HG03378 (cell line): ENCODE data around the gene CAPN12.

Source experiments
- ATAC-seq: cut with Tn5 transposase; IDR thresholded peaks from one replicate; pipeline ENCODE4 v1.9.1; 2021; ENCODE audit warnings: mild to moderate bottlenecking, moderate library complexity; ENCODE audit not compliant: unreplicated experiment

CAPN12 gene

DNA sequence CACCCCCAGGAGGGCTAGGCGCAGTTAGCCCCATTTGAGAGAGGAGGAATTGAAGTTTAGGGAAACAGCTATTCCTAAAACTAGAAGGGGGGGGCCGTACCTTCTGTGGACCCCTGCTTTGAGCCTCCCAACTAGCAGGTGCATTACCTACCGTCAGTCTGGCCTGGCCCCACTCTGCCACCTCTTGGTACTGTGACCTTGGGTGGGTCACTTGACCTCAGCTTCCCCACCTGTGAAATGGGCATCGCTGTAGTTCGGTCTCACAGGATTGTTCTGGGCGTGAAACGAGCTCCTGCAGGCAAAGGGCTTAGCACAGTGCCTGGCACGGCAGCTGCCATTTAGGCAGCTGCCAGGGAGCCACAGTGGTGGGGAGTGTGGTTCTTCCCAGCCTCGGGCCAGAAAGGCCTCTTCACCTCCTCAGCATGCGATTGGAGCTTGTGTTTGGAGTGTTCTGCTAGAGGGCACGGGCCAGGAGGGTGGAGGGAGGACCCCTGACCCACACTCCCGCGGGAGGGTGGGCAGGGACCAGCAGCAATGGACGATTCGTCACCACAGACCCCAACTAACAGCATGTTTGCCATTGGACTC is 32.0 kb downstream of the CAPN12 start:
- no peak for ATAC-seq

DNA sequence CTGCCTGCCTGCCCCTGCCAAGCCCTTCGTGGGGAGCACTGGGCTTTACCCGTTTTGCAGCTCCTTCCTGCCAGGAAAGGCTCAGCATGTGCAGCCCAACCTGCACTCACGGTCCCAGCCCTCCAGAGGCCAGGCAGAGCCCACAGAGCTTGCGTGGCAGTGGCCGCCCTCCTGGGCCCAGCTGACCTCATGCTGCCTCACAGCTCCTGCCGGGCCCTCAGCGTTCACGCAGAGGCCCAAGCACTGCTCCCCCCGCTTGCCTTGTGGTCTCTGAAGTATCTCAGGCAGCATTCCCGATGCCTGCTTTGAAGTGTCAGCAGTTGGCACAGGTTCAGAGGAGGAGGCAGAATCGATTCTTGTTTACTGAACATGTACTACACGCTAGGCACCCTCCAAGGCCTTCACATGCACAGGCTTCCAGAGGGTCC is 32.5 kb downstream of the CAPN12 start:
- ATAC-seq: no peak

DNA sequence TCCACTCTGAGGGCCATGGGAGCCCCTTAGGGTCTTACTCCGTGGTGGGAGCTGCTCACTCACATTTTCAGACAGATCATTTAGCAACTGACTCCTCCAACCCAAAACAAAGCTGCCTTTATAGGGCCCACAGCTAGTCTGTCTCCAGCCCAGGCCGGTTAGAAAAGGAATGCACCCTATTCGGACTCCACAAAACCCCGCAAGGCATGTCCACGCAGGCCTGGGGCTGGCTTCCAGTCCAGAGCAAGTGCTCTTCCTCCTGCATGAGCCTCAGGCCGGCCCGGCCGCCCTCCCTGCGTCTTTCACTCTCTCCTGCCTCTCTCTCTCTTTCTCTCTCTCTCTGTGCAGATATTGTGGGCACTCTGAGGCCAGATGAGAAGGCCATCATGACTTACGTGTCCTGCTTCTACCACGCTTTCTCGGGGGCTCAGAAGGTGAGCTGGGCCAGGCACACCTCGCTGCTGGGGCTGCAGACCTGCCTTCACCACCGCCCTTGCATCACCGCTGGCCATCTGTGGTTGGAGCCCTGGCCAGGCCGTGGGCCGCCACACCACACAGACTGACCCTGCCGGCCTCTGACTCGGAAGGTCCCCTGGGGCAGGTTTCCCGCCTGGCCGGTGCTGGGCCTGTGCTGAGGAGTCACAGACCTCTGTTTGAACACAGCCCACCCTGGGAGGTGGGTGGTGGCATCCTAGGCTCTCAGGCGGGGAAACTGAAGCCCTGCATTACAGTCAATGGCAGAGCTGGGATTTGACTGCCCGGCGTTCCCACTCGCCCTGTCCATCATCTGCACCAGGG is 33.1 kb downstream of the CAPN12 start:
- no peak for ATAC-seq

DNA sequence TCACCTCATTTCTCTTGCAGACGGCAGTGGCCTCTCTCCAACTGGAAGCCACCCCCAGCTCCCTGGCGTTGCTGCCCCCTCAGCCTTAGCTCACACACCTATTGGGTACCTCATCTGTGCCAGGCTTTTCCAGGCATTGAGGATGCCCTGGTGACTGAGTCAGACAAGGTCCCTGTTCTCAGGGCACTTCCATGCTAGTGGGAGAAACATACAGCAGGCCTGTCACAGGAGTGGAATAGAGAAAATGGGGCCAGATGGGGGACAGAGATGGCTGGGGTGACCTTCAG is 33.9 kb downstream of the CAPN12 start:
- no peak for ATAC-seq

DNA sequence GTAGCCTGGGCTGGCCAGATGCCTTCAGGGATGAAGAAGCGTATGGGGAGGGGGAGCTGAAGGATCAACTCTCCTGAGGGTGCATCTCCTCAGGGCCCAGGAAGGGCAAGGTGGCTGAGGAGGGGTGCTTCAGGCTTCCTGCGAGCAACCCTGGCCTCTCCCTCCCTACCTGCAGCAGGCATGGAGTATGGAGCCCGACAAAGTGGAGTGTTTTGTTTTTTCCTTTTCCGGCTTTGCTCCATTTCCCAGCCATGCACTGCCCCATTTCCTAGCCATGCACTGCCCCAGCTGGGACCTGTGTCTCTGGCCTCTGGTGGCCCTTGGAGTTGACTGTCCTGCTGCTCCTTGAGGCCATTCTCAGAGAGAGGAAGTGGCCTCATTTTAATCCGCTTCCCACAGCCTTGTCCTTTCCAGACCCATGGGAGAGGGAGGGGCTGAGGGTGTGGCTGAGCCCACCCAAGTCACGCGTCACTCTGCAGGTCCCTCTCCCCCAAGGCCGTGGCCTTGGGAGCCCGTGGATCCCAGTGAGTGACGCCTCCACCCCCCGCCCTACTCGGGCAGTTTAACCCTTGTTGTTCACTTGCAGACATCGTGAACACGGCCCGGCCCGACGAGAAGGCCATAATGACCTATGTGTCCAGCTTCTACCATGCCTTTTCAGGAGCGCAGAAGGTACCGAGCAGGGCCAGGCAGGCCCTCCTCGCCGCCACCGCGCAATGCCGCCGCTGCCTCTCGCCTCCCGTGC is 34.4 kb downstream of the CAPN12 start:
- no peak for ATAC-seq

DNA sequence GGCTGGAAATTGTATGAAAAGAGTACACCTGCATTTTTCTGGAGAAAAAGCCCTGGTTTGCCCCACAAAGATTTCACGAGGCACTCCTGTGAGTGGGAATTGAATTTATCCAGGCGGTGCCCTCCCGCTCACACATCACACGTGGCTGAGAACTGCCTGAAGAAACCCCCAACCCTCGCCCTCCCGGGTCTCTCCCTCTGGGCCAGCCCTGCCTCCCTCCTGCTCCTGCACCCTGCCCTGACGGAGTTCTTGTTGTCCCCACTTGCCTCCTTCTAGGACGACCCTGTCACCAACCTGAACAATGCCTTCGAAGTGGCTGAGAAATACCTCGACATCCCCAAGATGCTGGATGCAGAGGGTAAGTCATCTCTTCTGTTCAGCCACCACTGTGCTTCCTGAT is 35.2 kb downstream of the CAPN12 start:
- no peak for ATAC-seq

DNA sequence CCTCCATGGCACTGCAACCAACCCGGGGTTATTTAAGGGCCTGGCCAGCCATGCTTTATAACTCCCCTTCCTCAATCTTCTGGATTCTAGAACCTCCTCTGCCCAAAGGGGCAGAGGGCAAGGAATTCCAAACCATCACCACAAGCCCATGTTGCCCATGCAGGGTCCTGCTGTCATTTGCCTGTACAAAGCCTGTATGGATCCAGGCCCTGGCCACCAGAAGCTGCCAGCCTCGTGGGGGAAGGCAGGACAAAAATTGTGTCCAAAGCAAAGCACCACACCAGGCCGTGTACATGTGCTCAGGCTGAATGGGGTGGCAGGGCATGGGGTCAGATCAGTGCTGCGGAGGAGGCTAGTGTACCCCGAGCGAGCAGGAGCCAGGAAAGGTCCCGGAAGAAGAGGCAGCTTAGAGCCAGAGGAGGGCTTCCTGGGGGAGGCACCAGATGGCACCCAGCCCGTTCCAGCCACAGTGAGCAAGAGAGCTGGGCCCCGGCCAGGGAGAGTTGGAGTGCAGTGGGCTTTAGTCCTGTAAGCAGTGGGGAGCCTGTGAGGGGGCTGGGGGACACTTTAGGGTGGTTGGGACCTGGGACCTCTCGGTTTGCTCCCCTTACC is 35.8 kb downstream of the CAPN12 start:
- no peak for ATAC-seq

DNA sequence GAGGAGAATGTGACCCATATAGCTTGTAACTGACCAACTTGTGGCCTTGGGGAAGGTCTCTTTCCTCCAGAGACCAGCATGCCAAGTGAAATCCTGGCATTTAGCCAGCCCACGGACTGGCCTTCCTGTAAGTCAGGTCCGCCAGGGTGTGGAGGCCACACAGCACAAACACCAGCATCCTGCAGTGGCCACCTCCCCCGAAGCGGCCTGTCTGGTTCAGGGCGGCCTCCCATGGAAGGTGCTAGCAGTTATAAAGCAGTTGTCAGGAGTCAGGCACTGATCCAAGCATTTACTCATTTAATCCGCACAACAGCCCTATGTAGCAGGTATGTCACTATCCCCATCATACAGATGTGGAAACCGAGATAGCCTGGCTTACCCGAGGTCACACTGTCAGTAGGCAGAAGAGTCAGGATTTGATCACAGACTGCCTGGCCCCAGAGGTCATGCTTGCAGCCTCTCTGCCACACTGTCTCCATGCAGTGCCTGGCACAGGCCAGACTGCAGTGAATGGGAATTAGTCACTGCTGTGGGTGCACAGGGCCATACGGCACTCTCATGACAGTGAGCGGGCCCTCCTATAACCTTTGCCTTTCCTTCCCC is 36.7 kb downstream of the CAPN12 start:
- ATAC-seq: no peak

DNA sequence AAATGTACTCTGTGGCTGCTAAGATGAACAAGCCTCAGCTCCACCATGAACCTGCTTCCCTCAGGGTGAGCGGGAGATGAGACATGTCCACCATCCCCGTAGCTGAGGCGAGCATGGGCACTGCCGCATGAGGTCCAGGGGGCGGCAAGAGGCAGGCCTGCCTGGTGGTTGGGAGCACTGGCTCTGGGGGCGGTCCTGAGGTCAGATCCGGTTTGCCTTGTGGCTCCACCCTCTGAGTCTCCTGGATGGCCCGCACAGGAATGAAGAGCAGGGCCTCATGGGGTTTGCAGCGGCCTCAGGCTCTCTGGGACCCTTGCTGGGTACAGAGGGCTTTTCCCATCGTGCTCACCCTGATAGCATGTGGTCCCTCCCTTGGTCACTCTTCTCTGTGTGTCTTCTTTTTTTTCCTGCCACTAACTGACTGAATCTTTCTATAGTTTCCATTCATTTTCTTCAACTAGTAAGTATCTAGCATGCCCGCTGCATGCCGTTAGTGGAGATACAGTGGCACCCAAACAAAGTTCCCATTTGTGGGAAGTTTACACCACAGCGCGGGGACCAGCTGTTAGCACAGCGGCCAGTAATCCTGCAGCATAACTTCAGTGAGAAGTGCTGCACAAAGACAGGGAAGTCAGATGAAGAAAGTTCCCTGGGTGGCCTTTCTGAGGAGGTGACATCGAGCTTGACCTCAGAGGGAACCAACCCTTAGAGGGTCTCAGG is 37.3 kb downstream of the CAPN12 start:
- no peak for ATAC-seq

DNA sequence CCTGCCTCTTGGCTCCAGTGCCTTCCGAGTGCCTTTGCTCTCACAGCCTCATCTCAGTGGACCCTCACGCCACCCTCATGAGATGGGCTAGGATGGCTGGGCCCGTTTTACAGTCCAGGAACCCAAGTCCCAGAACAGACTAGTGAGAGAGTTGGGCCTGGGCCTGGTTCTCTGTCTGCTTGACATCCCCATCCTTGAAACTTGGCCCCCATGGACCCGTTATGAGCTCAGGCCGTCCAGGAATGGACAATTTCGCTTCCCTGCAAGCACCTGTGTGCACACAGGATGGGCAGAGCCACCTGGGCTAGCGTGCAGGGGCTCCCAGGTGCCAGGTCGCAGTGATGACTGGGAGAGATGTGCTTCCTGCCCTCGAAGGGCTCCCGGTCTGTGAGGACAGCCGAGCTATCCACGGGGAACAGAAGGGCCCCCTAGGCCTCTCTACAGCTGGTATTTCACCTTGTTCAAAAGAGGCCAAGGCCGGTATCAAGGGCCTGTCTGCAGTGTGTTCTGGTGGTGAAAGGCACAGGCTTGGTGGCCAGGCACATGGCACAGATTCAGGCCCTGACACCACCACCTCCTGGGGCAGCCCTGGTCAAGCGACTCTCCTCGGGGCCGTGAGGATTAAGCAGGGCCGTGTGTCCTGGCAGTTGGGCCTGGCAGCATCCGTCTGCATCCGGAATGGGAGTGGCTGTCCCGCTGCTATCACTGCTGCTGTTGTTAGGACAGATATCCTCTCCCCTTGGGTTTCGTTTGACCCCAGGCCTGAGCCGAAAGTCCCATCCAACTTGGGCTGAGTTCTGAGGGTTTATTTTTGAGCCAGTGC is 38.9 kb downstream of the CAPN12 start:
- ATAC-seq: no peak

DNA sequence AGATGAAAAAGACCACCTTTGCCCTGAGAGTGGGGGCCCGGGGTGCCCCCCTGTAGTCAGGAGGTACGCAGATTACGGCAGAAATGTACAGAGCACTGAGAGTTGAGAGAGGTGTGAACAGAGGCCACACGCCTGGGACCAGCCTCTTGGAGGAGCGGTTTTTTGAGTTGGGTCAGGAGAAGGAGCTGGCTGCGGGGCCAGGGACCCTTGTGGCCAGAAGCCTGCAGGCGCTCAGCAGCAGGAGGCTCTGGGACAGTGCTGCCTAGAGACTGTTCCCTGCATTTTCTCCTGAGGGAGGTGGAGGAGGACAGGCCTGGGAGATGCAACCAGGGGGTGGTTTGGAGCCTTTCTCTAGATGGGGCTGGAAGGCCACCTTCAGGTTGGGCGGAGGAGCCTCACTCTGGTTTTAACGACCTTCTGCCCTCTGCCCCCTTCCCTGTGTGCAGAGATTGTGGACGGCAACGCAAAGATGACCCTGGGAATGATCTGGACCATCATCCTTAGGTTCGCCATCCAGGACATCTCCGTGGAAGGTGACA is 39.7 kb downstream of the CAPN12 start:
- ATAC-seq: no peak

DNA sequence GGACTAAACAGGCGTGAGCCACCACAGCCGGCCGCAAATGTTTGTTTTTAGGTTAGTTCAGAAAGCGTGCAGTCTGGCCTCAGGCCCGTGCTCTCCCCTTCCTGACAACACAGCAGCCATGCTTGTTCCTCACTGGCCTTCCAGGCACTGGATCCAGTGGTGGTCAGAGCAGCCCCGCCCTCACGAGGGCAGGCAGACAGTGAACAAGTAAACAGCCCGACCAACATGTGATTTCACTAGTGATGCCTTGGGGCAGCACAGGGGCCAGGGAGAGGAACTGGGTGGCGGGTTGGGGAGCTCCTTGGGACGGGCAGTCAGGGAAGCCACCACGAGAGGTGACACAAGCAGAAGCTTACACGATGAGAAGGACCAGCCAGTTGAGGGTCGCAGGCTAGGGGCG is 40.8 kb downstream of the CAPN12 start:
- ATAC-seq: no peak

DNA sequence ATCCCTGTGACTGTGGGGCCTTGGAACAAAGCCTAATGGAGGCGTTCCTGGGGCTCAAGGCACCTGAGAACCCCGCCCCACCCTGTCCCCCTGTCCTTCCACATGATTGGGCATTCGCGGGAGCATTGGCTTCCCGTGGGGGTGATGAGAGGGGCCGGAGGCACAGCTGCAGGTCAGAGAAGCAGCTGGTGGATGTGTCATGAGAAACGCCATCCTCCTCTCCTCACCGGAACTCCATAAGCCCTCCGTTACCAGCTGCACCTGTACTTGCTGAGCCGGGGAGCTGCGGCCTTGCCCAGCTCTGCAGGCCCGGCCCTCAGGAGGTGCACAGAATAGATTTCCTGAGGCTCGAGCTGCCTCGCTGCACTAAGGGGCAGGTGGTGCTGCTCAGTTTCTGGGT is 42.0 kb downstream of the CAPN12 start:
- no peak for ATAC-seq

DNA sequence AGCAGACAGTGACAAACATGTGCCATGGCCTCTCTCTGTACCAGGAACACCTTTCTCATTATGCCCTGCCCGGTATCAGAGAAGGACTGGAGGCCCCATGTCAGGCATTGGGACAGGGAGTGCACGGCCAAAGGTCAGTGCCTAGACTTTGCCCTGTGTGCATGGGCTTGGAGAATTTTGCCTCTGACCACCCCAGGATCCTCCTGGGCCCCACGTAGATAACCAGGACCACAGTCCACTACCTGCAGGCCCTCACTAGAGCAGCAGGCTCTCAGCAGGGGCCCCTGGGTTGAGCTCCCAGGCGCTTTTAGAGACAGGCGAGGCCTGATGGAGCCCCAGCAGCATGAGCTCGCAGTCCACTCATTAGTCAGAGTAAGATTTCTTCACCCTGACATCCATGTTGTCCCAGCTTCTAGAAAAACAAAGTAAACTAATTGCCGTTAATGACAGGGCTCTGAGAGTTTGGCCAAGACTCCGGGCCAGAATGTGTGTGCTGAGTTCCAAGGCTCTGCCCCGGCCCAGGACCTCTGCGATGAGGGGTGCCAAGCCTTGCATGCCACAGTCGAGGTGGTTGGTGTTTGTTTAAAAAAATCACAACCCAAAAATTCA is 42.7 kb downstream of the CAPN12 start:
- no peak for ATAC-seq

DNA sequence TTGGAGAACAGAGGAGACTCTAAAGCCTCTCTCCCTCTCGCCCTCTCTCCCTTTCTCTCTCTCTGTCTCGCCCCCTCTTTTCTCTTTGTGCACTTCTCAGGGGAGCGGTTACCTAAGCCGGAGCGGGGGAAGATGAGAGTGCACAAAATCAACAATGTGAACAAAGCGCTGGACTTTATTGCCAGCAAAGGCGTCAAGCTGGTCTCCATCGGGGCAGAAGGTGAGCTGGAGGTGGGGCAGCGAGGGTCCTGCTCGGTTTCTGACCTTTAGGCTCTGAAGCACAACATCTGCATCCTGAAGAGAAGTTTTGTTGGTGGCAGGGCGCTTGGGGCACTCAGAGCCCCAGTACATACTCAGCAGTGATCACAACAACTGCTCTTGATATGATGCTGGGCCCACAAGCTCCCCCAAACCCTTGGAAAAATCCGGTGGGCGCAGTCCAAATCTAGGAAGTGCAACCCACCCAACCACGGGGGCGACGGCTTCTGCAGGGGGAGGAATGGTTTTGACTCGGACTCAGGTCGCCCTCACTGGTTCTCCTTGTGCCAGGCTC is 43.3 kb downstream of the CAPN12 start:
- no peak for ATAC-seq

DNA sequence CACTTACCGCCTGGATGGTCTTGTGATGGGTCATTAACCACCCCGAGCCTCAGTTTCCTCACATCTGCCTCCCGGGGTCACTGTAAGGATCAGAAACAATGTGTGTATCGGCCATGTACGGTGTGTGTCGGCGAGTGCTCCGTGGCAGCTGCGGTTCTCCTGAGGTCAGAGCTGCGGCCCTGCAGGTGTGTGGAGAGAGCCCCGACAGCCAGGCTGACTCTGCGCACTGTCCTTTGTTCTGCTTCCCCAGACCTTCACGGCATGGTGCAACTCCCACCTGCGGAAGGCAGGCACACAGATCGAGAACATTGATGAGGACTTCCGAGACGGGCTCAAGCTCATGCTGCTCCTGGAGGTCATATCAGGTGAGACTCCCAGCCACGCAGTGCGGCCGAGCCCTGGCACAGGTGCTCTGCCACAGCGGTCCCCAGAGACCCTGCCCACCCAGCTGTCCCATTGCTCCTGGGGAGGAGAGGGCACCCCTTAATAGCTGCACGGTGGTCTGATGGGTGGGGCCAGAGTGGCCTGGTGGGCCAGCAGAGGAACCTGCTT is 43.8 kb downstream of the CAPN12 start:
- ATAC-seq: no peak

DNA sequence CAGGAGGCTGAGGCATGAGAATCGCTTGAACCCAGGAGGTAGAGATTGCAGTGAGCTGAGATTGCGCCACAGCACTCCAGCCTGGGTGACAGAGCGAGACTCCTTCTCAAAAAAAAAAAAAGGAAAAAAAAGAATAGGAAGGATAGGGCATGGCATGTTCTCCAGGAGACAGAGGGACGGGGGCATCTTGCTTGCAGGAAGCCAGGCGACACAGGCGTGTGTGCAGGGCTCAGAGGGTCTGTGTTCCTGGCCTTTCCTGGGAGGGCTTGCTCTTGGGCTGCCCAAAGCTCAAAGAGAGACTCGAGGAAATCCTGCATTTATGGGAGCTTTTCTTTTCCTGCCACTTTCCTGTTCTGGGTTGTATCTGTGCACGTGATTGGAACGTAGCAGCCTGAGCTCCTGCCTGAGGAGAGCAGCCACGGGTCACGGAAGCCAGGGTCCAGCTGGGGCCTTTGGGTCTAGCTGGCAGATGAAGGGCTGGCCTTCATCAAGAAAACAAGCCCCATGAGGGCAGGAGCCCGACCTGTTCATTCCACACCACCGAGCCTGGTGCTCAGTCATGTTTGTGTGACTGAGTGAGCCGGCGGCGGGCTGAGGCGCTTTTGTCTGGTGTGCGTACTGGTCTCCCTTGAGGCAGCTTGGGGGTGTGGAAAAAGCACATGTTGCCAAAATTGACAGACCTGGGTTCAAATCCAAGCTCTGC is 44.5 kb downstream of the CAPN12 start:
- ATAC-seq: no peak

DNA sequence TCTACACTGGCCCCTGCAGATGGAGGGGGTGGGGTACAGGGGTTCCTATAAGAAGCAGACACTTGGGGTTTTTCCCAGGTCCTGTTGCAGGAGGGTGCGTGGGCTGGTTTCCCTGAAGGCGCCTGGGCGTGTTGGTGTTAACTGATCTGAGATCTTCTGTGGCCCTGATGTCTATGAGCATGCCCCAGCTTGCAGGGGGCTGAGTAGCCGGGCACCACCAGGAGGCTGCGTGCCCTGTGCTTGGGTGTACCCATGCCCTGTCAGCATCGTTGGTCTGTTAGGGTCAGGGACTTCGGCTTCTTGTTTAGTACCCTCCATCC is 45.3 kb downstream of the CAPN12 start:
- no peak for ATAC-seq
